ENCODE data around the gene SEMA4G.

SEMA4G gene

GRCh38 chr10:100988166-100988565, 18.9 kb downstream of the SEMA4G start:
- no peak for DNase-seq

DNA sequence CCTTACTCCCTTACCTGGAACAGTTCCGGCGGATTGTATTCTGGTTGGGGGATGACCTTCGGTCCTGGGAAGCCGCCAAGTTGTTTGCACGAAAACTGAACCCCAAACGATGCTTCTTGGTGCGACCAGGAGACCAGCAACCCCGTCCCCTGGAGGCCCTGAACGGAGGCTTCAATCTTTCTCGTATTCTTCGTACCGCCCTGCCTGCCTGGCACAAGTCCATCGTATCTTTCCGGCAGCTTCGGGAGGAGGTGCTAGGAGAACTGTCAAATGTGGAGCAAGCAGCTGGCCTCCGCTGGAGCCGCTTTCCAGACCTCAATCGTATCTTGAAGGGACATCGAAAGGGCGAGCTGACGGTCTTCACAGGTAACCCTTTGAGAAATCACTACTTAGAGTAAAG, 19.8 kb downstream of the SEMA4G start:
- DNase-seq = no peak

GRCh38 chr10:100993986-100994708, 24.8 kb downstream of the SEMA4G start:
- DNase-seq = peak; percentile 23

GRCh38 chr10:100995181-100995580, 25.9 kb downstream of the SEMA4G start:
- no peak for DNase-seq

DNA sequence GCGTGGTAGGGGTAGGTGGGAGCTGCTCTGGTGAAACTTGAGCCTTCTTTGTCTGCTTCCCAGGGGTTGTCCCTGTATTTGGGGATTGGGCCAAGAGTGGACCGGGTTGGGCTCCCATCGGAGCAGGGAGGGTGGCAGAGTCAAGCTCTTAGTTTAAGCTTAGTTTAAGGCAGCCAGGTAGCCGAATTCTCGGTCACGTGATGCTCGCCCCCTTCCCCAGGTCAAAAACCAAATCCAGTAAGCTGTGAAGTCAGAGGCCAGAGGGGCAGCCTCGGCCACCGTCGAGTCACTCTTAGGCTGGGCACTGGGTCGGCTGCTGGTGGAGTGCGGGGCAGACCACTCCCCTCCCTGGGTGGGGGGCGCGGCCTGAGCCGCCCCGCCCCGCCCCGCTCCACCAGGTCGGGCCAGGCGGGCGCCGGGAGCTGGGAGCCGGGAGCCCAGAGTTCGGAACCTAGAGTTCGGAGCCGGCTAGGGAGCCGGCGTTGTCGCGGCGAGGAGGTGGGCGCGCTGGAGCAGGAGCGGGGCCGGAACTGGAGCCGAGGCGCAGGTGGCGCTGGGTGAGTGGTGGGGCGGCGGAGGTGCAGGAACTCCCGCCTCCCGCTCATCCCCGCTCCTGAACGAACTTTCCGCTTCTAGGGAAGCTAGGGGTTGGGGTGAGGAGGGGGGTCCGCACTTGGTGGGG, 27.5 kb downstream of the SEMA4G start:
- peak; percentile 18 for DNase-seq

DNA sequence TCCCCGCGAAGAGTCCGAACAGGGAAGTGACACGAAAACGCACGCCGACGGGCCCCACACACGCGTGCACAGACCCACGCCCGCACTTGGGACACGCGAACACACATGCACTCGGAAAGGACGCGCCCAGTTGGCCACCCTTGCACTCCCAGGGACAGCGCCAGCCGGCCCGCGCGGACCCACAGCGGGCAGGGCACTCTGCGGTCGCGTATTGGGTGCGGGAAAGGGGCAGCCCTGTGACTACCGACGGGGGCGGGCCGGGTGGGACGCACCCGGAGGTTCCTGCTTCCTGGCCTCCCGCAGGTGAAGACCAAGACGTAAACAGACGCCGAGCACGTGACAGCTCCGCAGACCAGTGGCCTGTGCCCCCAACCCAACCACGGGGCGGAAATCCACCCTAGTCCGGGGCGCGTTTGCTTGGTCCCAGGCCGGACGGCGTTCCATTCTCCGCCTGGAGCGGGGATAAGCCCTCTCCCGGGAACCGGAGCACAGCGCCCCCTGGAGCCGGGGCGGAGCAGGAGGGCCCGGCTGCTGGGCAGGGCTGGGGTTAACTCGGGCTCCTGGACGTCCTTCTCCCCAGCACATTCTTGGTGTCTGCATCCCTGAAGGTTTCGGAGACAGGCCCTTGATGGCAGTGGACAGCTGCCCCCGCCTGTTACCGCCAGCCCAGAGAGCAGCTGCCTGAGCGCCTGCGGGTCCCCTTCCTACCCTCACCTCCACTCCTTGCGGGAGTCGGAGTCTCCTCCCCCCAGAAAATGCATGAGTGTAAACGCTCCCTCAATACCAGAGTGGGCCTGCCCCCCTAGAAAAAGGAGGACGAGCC, 28.3 kb downstream of the SEMA4G start:
- peak; percentile 91 for DNase-seq

DNA sequence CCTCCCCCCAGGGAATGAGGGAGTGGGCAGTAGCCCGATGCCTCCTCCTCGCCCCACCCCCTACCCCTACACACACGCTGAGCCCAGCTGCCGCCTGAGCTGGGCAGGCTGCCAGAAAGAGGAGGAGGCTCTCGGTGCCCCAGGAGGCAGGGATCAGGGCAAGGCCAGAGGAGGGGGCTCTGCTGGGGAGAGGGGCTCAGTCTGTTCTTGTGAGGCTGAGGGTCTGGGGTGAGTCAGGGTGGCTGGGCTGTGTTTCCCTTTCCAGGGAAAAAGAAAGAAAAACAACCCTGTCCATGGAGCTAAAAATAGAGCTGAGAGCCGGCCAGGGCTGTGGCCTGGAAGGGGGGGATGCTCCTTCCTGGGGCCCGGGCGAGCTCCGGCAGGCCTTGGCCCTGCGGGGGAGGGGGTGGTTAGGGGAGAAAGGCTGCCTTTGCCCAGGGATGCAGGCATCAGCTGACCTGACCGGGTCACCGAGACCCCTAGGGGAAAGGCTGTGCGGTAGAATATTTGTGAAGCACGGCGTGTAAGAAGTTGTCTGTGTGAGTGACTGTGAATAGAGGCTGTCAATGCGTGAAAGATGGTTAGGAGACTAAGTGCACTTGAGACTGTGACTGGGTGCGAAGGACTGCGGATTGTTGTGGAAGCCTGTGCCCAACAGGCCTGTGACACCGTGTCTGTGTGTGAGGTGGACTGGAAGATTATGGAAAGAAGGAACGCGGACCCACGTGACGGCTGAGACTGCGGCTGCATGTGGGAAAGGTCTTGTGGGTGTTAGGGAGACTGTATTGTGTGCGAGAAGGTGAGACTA, 29.1 kb downstream of the SEMA4G start:
- DNase-seq = peak; percentile 73

DNA sequence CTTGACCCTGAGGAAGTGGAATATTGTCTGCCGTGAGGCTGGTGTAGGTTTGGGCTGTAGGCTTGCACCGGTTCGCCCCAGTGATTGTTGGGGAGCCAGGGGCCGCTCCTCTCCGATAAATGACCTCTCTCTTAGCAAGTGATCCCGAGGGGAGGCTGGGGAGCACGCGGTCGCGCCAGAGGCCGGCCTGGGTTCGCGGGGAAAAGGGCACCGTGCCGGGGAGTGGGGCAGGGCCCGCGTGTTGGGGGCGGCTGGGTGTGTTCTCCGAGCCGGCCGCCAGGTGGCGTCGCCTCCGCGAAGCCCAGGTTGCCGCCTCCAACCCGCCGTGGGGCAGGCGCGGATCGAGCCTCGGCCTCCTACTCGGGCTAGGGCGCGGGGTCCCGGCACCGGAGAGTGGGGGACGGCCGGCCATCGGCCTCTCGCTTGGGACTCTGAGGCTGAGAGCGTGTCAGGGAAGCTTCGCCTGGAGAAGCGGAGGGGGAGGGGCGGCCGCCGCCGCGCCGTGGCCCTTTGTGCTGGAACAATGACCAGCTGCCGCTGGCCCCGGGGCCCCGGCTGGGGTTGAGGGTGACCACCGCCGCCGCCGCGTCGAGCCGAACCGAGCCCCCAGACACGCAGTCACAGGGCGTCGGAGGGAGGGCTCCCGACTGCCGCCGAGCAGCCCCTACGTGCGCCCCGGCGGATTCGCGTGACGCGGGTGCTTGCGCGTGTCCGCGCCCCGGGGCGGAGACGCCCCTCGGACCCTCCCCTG, 29.9 kb downstream of the SEMA4G start:
- peak; percentile 84 for DNase-seq

DNA sequence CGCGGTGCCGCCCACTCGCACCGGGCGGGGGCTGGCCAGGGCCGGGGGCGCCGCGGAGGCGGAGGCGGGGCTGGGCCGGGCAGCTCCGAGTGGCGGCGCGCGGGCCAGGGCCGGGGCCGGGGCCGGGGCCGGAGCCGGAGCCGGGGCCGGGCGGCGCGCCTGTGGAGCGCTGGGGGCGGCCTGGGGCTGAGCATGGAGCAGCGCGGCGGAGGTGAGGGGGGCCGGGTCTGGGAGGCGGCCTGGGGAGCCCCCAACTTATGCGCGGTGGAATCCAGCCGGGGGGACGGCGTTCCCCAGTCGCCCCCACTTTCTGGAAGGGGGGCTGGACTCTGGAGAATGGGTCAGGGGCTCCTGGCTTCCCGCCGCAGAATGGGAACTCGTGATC, 30.4 kb downstream of the SEMA4G start, which contains the start of gene LZTS2:
LZTS2 (plus strand) TSS at position 67 of the 385 bp plus-strand sequence. CDS start 2,731 bp downstream, outside the sequence.
- no peak for DNase-seq

DNA sequence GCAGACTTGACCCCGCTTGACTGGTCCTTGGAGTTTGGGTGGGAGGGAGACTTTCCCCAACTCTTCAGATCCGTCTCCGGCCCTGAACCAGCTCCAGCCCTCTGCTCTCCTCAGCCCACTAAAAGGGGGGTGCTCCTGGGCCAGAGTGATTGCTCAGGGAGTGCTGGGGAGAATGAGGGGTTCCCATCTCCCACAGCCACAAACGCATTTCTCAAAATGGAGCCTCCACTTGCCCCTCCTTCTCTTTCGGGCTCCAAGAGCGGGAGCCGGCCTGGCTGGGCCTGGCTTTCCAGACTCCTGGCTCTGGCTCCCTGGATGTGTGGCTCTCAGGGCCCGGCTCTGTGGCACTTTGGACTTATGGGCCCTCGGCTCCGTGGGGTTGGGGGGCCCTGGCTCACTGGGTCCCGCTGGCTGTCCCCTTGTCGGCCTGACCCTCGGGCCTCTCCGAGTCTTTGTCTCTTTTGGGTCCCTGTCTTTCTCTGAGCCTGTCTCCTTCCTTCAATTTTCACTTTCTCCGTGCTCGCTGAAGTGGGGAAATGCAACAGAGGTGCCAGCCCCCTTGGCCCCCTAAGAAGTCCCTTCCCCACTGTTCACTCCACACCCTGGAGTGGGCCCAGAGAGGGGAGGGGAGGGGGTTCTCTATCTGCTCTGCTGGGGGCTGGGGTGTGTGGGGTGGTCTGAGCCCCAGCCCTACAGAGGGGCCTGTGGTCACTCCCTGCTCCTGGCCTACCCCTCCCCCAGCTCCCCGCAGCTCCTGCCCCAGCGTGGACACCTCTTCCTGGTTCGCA, 31.0 kb downstream of the SEMA4G start:
- DNase-seq = peak; percentile 23

DNA sequence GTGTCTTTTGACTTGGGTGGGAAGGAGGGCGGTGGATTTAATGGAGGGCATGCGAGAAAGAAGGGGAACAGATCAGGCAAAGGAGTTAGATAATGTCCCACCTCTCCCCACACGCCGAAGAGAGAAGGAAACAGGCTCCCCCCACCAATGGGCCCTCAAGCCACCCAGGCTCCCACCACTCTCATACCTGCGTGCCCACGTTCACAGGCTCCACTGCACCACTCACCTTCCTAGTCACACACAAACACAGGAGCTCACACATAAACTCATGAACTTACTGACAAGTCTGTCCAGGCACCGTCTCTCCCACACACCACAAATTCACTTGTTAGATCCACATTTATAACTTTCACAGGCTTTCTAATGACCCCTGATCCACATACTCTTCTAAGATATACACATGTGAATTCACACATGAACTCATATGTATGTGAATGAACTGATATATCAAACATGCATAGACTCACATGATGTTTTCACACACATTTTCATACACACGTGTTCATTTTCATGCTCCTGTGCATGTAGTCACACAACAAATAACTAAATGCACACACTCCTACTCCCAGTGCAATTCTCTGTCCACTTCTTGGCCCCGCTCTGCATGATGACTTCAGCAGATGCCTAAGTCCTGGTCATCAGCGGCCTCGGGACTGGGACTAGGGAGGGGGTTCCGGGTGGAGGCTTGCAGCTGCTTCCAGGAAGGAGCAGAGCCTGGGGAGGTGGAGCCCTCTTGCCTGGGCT, 31.8 kb downstream of the SEMA4G start:
- peak; percentile 84 for DNase-seq

GRCh38 chr10:101001659-101002035, 32.3 kb downstream of the SEMA4G start:
- no peak for DNase-seq

DNA sequence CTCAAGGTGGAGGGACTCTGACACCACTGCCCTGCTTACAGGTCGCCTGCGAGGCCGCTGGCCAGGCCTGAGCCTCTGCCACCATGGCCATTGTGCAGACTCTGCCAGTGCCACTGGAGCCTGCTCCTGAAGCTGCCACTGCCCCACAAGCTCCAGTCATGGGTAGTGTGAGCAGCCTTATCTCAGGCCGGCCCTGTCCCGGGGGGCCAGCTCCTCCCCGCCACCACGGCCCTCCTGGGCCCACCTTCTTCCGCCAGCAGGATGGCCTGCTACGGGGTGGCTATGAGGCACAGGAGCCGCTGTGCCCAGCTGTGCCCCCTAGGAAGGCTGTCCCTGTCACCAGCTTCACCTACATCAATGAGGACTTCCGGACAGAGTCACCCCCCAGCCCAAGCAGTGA, 33.2 kb downstream of the SEMA4G start:
- DNase-seq = no peak

DNA sequence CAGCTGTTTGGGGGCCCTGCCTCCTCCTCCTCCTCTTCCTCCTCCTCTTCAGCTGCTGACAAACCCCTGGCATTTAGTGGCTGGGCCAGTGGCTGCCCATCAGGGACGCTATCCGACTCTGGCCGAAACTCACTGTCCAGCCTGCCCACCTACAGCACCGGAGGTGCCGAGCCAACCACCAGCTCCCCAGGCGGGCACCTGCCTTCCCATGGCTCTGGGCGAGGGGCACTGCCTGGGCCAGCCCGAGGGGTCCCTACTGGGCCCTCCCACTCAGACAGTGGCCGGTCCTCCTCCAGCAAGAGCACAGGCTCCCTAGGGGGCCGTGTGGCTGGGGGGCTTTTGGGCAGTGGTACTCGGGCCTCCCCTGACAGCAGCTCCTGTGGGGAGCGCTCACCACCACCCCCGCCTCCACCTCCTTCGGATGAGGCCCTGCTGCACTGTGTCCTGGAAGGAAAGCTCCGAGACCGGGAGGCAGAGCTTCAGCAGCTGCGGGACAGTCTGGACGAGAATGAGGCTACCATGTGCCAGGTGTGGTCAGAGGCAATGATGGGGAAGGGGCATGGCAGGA, 34.4 kb downstream of the SEMA4G start:
- no peak for DNase-seq

- no peak for DNase-seq
Measured at GRCh38 chr10:101005361-101005760, 36.1 kb downstream of the SEMA4G start.

- no peak for DNase-seq
Measured at GRCh38 chr10:101005869-101006567, 36.7 kb downstream of the SEMA4G start.

DNA sequence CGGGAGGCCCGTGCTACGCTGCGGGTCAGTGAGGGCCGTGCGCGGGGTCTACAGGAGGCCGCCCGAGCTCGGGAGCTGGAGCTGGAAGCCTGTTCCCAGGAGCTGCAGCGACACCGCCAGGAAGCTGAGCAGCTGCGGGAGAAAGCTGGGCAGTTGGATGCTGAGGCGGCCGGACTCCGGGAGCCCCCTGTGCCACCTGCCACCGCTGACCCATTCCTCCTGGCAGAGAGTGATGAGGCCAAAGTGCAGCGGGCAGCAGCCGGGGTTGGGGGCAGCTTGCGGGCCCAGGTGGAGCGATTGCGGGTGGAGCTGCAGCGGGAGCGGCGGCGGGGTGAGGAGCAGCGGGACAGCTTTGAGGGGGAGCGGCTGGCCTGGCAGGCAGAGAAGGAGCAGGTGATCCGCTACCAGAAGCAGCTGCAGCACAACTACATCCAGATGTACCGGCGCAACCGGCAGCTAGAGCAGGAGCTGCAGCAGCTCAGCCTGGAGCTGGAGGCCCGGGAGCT, 37.3 kb downstream of the SEMA4G start:
- DNase-seq = no peak

DNA sequence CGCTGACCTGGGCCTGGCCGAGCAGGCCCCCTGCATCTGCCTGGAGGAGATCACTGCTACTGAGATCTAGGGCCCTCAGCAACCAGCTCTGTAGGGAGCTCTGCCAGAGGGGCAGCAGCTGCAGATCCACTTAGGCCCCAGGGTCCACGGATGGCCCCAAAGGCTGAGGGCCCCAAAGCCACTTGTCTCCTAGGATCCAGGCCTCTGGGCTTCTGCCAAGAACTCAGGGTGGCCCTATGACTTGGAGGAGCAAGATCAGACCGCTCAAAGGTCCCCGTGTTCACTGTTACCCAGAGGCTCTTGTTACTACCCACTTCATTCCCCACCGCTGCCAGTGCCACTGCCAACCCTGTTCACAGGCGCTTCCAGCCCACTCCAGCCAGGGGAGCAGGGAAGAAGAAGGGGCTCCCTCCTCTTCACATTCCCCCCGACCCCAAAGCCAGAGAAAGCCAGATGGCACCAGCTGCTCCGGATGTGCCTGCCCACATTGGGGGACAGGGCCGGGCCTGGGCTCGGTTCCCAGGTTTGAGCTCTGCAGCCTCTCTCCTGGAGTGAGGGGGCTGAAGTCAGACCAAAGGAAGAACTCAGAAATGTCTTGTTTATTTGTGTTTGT, 37.9 kb downstream of the SEMA4G start:
- DNase-seq = no peak
